Muscle layer of duodenum (tissue), 2 donors: ENCODE data around the gene TTC4.

Experiments used
- H3K27ac ChIP-seq: one replicate; pipeline ENCODE4 v1.7.0; 2013; ENCODE audit warnings: mild to moderate bottlenecking, low read length
- H3K27me3 ChIP-seq: one replicate; pipeline ENCODE4 v1.7.0; 2013; ENCODE audit warnings: low read depth, mild to moderate bottlenecking, control low read depth, low read length
- H3K36me3 ChIP-seq, 2 donors: one replicate each; pipeline ENCODE4 v1.7.0; 2013; ENCODE audit warnings: low read length in 2 of 2, control low read depth in 1 of 2, mild to moderate bottlenecking in 1 of 2; ENCODE audit not compliant: insufficient read depth in 2 of 2, control insufficient read depth in 1 of 2
- H3K4me1 ChIP-seq, 2 donors: one replicate each; pipeline ENCODE4 v1.7.0; 2013; ENCODE audit warnings: low read length in 2 of 2, mild to moderate bottlenecking in 2 of 2, control low read depth in 1 of 2, moderate library complexity in 1 of 2; ENCODE audit not compliant: insufficient read depth in 2 of 2, control insufficient read depth in 1 of 2
- H3K4me3 ChIP-seq, 2 donors: one replicate each; pipeline ENCODE4 v1.7.0; 2013; ENCODE audit warnings: low read length in 2 of 2, low read depth in 1 of 2, mild to moderate bottlenecking in 1 of 2
- H3K9me3 ChIP-seq, 2 donors: one replicate each; pipeline ENCODE4 v1.7.0; 2013; ENCODE audit warnings: low read length in 2 of 2, control low read depth in 1 of 2, mild to moderate bottlenecking in 1 of 2; ENCODE audit not compliant: control insufficient read depth in 1 of 2
- donor health status: healthy.

Gene TTC4, protein sequence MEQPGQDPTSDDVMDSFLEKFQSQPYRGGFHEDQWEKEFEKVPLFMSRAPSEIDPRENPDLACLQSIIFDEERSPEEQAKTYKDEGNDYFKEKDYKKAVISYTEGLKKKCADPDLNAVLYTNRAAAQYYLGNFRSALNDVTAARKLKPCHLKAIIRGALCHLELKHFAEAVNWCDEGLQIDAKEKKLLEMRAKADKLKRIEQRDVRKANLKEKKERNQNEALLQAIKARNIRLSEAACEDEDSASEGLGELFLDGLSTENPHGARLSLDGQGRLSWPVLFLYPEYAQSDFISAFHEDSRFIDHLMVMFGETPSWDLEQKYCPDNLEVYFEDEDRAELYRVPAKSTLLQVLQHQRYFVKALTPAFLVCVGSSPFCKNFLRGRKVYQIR

DNA sequence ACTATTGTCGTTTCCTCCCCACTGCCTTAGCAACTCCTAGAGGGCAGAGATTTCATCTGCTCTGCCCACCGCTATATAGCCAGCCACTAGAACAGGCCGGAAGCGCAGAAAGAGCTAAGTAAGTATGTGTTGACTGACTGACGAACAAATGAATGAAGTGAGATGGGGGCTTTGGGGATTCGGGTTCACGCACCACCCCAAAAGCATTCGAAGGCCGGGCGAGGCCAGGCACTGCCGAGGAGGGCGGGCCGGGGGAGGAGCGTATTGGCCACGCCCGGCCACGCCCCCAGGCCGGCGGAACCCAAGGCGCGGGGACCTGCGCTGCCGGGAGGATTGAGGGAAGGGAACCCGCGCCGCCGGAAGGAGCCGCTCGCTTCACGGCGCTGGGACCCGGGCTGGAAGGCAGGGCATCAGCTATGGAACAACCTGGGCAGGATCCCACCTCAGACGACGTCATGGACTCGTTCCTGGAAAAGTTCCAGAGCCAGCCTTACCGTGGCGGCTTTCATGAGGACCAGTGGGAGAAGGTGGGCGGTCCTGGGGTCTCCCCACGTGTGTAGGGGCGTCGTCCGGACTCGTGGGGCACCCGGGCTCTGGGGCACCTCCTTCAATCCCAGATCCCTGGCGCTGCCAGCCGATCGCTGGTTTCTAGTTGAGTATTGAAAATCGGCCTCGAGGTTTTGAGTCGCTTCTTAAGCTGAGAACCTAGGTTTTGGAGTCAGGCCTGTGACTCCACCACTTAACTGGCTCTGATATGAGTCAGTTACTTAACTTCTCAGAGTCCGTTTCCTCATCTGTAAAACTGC is at the start of gene TTC4:
TSS of gene TTC4 (plus strand) at position 369 of the 806 bp plus-strand sequence. CDS start at position 417, 48 bp downstream.
- Histone ChIP-seq H3K4me3 (peak within 1 kb of the TSS; percentile 87 to 90), H3K27ac (peak within 1 kb of the TSS; percentile 86), H3K36me3 (peaks cover 17 to 19% of the 10 kb centered on the region in 2 donors), H3K27me3 (no peaks in the 10 kb centered on the region), H3K4me1 (peaks cover 6 to 18% of the 10 kb centered on the region in 2 donors), H3K9me3 (no peaks in the 10 kb centered on the region)

DNA sequence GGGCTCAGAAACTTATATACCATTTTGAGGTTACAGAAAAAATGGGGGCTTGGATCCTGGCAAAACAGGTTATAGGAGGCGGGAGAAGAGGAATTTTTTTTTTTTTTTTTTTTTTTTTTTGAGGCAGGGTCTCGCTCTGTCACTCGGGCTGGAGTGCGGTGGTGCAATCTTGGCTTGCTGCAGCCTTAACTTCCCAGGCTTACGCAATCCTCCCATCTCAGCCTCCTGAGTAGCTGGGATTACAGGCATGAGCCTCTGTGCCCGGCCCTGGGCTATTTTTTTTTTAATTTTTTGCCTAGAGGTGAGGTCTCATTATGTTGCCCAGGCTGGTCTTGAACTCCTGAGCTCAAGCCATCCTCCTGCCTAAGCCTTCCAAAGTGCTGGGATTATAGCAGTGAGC is 49.3 kb upstream of the TTC4 start:
- Histone ChIP-seq H3K9me3 (peaks cover 0 to 3% of the 10 kb centered on the region in 2 donors), H3K36me3 (peaks cover 6 to 17% of the 10 kb centered on the region in 2 donors), H3K4me1 (no peaks in the 10 kb centered on the region), H3K4me3 (no peak overlapping the region), H3K27ac (no peak overlapping the region), H3K27me3 (no peaks in the 10 kb centered on the region)

DNA sequence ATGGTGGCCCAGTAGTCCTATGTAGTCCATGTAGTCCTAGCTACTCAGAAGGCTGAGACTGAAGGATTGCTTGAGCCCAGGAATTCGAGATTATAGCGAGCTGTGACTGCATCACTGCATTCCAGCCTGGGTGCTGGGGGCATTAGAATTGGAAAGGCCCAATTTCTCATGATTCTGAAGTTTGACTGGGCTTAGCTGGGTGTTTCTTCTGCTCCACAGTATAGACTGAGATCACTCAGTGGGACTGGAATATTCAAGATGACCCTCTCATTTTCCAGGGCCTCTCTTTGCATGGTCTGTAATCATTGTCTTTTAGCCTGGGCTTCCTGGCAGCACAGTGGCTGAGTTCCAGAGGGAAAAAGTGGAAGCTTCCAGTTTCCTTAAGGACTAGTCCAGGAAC is 47.9 kb upstream of the TTC4 start:
- Histone ChIP-seq H3K36me3 (peaks cover 6 to 20% of the 10 kb centered on the region in 2 donors), H3K4me3 (no peak overlapping the region), H3K4me1 (no peaks in the 10 kb centered on the region), H3K27me3 (no peaks in the 10 kb centered on the region), H3K27ac (no peak overlapping the region), H3K9me3 (peaks cover 0 to 3% of the 10 kb centered on the region in 2 donors)

DNA sequence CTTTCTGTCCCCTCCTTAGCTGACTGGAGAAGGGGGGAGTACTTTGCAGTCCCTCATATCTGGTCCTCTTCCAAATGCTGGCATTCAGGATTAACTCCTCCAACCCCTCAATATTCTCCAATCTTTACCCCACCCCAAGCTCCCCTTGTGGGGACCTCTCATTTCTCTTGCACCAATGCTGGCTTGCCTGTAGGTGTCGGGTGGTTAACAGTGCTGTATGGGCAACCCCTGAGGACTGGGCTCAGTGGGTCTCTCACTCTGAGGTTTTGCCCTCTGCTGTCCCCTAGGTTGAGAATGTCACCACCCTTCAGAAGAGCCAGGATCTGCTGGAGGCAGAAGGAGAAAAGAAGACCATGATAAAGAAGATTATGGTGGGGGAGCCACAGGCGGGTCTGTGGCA is 47.1 kb upstream of the TTC4 start:
- no peak overlapping the region for H3K27ac ChIP-seq
- H3K27me3 ChIP-seq: no peaks in the 10 kb centered on the region
- H3K4me3 ChIP-seq: no peak overlapping the region
- H3K36me3 ChIP-seq: peaks cover 6 to 28% of the 10 kb centered on the region in 2 donors
- H3K4me1 ChIP-seq: no peaks in the 10 kb centered on the region
- H3K9me3 ChIP-seq: peaks cover 0 to 3% of the 10 kb centered on the region in 2 donors

DNA sequence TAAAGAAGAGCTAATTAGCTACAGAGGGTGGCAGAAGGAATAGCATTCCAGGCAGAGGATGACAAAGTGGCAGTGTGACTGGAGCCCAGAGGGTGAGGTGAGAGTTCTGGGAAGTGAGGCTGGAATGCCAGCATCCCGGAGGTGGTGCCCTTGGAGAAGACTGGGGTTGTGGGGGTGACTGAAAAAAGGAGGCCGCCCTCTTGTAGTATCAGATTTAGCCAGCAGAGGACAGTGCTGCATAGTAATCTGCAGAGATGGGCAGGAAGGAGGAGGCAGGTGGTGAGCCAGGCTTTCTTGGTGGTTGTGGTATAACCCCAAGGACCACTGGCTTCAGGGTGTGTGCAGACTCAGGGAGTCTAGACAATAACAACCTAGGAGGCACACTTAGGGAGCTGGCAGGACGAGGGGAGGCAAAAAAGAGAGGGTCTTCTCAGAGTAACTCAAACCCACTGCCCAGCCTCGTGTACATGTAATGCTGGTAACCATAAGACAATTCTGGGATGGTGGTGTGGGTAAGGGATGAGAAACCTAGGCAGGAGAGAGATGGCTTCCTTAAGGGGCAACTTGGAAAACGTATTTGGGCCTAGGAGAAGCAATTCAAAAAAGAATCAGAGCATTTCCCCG is 43.6 kb upstream of the TTC4 start:
- Histone ChIP-seq H3K27ac (no peak overlapping the region), H3K4me3 (no peak overlapping the region), H3K4me1 (no peaks in the 10 kb centered on the region), H3K27me3 (no peaks in the 10 kb centered on the region), H3K9me3 (peaks cover 0 to 3% of the 10 kb centered on the region in 2 donors), H3K36me3 (peaks cover 0 to 31% of the 10 kb centered on the region in 2 donors)

DNA sequence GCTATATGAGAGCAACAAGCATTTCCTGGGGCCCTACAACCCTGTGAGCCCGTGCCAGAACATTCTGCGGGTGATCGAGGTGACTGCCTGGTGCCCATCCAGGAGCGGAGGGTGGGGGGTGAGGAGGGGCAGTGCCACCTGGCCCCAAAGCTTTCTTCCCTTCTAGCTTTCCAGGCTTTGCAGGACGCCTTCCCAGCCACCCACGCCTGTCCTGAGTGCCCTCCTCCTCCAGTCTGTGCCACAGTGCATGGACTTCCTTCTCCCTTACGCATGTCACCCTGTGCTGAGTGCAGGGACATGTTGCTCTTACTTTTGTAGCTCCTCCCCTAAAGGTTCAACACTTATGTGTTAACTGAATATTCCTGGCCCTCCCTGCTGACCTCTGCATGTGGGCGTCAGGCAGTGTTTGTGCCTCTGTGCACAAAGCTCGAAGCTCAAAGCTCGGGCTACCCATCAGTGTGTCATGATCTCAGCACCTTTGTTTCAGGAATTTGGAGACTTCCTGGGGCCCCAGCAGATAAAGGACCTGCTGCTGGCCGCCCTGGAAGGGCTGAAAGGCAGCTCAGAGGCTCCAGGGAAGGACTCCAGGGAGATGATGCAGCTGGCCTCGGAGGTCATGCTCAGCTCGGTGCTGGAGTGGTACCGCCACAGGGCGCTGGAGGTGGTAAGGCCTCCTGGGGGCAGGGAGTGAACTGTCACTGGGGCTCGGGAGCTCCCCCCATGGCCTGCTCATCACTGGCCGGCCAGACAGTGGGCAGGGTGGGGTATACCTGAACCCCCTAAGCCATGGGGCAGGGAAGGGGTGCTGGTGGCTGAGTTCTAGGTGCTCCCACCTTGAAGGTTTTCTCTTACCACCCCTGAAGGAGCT is 36.7 kb upstream of the TTC4 start:
- Histone ChIP-seq H3K36me3 (peaks cover 0 to 25% of the 10 kb centered on the region in 2 donors), H3K27ac (no peak overlapping the region), H3K27me3 (no peaks in the 10 kb centered on the region), H3K9me3 (no peaks in the 10 kb centered on the region), H3K4me1 (peaks cover 0 to 3% of the 10 kb centered on the region in 2 donors), H3K4me3 (no peak overlapping the region)

DNA sequence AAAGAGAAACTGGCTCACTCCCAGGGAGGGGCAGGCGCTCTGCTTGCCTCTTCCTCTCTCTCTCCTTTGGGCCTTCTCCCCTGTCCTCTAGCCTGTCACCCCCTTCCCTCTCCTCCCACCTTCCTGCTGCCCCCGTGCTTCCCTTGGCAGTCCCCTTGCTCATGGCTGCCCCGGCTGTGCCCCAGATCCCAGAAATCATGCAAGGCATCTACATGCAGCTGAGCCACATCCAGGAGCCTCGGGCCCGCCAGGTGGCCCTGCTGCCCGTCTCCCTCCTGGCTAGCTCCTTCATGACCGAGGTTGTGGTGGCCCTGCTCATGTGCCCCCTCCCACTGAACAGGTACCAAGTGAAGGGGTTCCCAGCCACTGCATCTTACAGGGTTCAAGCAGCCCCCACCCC is 36.0 kb upstream of the TTC4 start:
- Histone ChIP-seq H3K4me1 (peaks cover 0 to 3% of the 10 kb centered on the region in 2 donors), H3K27ac (no peak overlapping the region), H3K27me3 (no peaks in the 10 kb centered on the region), H3K36me3 (peaks cover 0 to 19% of the 10 kb centered on the region in 2 donors), H3K4me3 (no peak overlapping the region), H3K9me3 (no peaks in the 10 kb centered on the region)

DNA sequence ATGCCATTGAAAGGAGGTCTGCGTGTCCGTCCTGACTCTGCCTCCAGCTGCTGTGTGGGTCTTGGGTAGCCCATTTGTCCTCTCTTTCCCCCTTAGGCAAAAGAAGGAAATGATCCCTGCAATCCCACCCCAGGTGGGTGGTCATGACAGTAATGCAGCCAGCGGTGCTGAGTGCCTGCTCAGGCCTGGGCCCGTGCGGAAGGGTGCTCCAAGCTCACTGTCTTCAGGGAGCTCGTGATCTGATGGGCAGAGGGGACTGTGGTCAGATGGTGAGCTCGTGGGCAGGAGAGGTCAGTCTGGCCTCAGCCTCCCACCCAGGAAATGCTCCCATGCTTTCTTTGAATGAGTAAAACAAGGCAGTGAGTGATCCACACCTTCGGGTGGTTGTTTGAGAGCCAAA is 35.3 kb upstream of the TTC4 start:
- H3K27ac ChIP-seq: no peak overlapping the region

DNA sequence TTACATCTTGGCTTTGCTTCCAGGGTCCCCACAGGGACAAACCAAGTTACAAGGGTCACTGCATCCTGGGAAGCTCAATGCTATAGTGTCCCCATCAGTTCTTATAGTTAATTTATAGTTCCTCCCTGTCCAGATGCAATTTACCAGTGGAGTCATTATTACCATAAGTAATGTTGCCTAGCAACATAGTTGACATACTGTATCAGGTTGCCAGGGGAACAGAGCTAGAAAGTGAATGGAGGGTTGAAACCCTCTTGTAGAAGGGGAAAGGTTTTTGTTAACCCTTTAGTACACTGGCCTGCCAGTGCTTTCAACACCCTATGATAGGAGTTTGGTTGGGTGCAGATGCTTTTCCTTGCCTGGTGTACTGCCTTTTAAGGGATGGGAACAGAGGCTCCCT is 34.3 kb upstream of the TTC4 start:
- Histone ChIP-seq H3K27ac (no peak overlapping the region), H3K9me3 (no peaks in the 10 kb centered on the region), H3K36me3 (peaks cover 0 to 17% of the 10 kb centered on the region in 2 donors), H3K4me1 (peaks cover 0 to 3% of the 10 kb centered on the region in 2 donors), H3K4me3 (no peak overlapping the region), H3K27me3 (no peaks in the 10 kb centered on the region)

More for the DNA sequence above, 35.3 kb upstream of the TTC4 start:
- Histone ChIP-seq H3K9me3 (no peaks in the 10 kb centered on the region), H3K4me1 (peaks cover 0 to 3% of the 10 kb centered on the region in 2 donors), H3K36me3 (peaks cover 0 to 17% of the 10 kb centered on the region in 2 donors), H3K27me3 (no peaks in the 10 kb centered on the region), H3K4me3 (no peak overlapping the region)

DNA sequence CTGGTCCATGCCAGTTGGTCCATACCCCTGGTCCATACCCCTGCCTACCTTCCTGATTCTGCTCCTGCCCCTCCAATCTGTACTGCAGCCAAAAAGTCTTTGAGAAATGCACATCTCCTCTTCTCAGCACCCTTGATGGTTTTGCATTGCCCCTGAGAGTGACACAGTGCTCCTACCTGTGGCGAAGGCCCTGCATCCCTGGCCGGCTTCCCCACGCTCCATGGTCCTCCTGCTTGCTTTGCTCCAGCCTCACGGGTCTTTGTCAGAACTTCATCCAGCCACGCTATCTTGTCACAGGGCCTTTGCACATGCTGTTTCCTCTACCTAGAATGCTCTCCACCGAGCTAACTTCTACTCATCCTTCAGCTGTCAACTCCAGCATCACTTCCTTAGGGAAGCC is 32.2 kb upstream of the TTC4 start:
- Histone ChIP-seq H3K27me3 (no peaks in the 10 kb centered on the region), H3K4me3 (no peak overlapping the region), H3K27ac (no peak overlapping the region), H3K9me3 (no peaks in the 10 kb centered on the region), H3K36me3 (peaks cover 0 to 19% of the 10 kb centered on the region in 2 donors), H3K4me1 (peaks cover 0 to 3% of the 10 kb centered on the region in 2 donors)
